B cell (primary cell): ENCODE results near the gene UBAP1L.
"Not testable (repeated sequence)": the region's sequence is repeated elsewhere in the genome, so short reads cannot be mapped to it uniquely, and the experiment has no call there.

Experiments used
- EZH2 ChIP-seq: IDR thresholded peaks from 2 replicates; pipeline ENCODE4 v1.6.1; 2012; ENCODE audit warnings: borderline replicate concordance, low read depth, mild to moderate bottlenecking, moderate library complexity, low read length; ENCODE audit not compliant: insufficient read depth, poor library complexity, severe bottlenecking
- TF ChIP-seq, protein P1 (sequence below): fragments of 200-600 bp; IDR thresholded peaks from one replicate; pipeline ENCODE4 v1.8.0; 2022; ENCODE audit warnings: antibody characterized with exemption, mild to moderate bottlenecking

DNA sequence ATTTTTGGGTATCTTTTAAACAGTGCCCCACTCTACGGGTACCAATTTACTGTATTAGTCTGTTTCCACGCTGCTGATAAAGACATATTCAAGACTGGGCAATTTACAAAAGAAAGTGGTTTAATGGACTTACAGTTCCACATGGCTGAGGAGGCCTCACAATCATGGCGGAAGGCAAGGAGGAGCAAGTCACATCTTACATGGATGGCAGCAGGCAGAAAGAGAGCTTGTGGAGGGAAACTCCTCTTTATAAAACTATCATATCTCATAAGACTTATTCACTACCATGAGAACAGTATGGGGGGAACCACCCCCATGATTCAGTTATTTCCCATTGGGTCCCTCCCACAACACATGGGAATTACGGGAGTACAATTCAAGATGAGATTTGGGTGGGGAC is 22.9 kb upstream of the UBAP1L start:
- TF ChIP-seq, protein P1, sequence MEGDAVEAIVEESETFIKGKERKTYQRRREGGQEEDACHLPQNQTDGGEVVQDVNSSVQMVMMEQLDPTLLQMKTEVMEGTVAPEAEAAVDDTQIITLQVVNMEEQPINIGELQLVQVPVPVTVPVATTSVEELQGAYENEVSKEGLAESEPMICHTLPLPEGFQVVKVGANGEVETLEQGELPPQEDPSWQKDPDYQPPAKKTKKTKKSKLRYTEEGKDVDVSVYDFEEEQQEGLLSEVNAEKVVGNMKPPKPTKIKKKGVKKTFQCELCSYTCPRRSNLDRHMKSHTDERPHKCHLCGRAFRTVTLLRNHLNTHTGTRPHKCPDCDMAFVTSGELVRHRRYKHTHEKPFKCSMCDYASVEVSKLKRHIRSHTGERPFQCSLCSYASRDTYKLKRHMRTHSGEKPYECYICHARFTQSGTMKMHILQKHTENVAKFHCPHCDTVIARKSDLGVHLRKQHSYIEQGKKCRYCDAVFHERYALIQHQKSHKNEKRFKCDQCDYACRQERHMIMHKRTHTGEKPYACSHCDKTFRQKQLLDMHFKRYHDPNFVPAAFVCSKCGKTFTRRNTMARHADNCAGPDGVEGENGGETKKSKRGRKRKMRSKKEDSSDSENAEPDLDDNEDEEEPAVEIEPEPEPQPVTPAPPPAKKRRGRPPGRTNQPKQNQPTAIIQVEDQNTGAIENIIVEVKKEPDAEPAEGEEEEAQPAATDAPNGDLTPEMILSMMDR, result not testable (repeated sequence)
- not testable (repeated sequence) for TF ChIP-seq EZH2
